Measurements from ENCODE around the gene KRTAP4-9.
"Not testable (repeated sequence)": the region's sequence is repeated elsewhere in the genome, so short reads cannot be mapped to it uniquely, and the experiment has no call there.

Gene KRTAP4-9

GRCh38 chr17:41098042-41098441 is 7.1 kb upstream of the KRTAP4-9 start, which contains the start of gene KRTAP4-8:
Gene KRTAP4-8 (minus strand): TSS chr17:41098142. CDS start chr17:41098084, 58 bp downstream.
- DNase-seq (ENCODE audit: low read depth in 2 of 2), result no peak

GRCh38 chr17:41098481-41098880 is 6.7 kb upstream of the KRTAP4-9 start:
- DNase-seq (ENCODE audit: low read depth in 2 of 2), result no peak

DNA sequence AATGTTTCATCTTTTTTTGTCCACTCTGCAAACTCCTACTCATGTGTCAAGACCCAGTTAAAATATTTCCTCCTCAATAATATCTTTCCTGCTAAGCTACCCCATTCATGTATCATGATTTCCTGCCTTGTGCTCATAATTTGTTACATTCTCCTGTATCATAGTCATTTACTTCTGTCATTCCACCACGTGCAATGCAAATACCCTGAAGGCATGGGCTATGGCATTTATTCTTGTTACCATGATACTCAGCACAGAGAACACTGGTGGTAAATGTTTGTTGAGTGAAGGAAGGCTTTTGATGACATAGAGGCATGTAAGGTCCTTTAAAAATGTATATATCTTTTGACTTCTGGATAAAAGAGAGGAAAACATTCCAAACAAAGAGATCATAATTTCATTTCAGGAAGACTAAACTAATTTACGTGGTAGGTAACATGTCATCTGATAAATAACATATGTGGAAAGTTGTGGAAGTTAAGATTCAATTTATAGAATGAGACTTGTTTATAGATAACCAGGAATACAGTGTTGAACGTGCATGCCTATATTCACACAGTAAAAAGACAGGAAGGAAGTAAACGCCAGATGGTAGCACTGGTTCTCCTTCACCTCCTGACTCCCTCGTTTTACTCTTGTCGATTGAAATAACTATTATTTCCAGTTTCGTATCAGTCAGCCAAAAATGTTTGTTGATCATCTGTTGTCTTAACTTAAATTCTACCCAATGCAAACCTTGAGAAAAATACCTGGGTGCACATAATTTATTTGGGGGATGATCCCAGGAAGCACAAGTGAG is 5.3 kb upstream of the KRTAP4-9 start:
- not testable (repeated sequence) for DNase-seq (ENCODE audit: low read depth in 2 of 2)

DNA sequence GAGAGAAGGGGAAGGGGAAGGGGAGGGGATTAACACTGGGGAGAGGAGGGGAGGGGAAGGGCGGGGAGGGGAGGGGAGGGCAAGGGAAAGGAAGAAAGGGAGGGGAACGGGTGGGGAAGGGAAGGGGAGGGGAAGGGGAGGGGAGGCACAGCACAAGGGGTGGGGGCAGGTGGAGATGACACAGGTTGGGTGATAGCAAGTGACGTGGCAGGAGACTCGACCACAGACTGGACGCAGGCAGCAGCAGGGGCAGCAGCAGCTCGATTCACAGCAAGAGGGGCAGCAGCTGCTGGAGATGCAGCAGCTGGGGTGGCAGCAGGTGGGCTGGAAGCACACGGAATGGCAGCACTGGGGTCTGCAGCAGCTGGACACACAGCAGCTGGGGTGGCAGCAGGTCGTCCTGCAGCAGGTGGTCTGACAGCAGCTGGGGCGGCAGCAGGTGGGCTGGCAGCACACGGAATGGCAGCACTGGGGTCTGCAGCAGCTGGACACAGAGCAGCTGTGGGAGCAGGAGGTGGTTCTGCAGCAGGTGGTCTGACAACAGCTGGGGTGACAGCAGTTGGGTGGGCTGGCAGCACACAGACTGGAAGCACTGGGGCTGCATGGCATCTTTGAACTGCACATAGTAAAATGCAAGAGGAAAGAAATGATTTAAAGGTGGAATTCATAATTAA is 3.5 kb upstream of the KRTAP4-9 start, which contains the start of gene KRTAP4-16:
Gene KRTAP4-16 (minus strand): TSS at position 624 of the 674 bp plus-strand sequence. CDS start 0 bp downstream, at position 624.
- no peak for DNase-seq (ENCODE audit: low read depth in 2 of 2)

DNA sequence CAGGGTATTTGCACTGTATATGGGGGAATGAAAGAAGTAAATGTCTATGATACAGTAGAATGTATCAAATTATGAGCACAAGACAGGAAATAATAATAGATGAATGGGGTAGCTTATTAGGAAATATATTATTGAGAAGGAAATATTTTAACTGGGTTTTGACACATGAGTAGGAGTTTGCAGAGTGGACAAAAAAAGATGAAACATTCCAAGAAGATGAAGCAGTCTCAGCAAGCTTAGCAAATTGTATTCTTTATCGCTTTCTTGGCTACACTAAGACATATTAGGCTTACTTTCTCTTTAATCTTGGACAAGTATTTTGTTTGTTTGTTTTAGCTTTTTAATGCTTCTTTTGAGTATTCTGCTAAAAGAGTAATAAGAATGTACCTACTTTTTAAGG is 1.3 kb upstream of the KRTAP4-9 start:
- DNase-seq (ENCODE audit: low read depth in 2 of 2), result no peak

DNA sequence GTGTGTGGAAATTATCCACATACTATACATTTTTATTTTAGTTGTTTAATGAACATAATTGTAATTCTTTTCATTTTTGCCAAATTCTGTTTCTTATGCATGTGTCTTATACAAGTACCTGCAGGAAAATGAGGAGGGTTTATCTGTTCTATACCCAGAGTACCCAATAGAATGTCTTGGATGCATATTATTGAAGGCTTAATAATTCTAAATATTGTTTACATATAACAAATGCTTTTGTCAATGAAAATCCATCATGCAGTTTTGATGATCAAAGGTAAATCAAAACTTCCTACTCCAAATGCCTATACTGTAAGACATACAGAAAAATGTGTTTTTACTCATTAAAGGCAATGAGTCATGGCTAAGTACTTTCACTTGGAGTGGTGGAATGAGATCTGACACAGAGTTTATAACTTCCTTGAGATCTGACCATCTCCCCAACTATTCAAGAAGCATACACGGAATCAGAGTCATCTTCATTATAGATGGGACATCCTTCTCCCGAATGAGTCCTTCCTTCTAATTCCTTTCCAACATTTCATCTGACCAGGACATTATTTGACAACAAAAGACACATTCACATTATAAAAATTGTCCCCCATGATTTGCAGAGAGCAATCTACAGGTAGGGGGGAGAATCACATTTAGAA is 677 bp upstream of the KRTAP4-9 start:
- not testable (repeated sequence) for DNase-seq (ENCODE audit: low read depth in 2 of 2)

- DNase-seq (ENCODE audit: low read depth in 2 of 2), result no peak
Observed at GRCh38 chr17:41107941-41108450, 2.8 kb downstream of the KRTAP4-9 start.

DNA sequence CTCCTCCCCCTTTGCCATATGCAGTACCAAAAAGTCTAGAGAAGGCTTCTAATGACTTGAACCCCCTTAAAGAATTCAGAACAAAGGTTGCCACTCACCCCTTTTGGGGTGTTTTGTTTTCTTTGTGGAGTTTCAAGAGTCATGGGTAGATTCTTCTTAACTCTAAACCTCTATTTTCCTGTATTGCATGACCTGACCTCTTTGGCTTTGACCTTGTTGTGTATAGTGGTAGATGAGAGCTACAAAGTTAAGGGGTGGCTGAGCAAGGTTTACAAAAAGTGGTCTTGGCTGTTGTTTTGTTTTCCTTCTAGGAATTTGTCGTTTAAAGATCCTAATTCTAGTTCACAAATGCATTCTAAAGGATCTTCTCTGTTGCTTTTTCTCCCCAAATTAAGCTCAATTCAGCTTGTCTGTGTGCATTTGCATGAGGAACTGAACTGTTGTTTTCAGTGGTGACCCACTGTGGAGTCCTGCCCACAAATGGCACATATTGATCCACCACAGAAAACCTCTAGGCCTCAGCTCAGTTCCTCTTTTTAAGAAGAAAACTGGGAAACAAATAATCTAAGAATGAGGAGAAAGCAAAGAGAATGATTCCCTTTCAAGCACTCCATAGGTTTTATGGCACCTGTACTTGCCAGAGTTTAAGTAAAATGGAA is 3.7 kb downstream of the KRTAP4-9 start:
- not testable (repeated sequence) for DNase-seq (ENCODE audit: low read depth in 2 of 2)

GRCh38 chr17:41111151-41111885 is 6.1 kb downstream of the KRTAP4-9 start:
- no peak for DNase-seq (ENCODE audit: low read depth in 2 of 2)

GRCh38 chr17:41116297-41116696 is 11.1 kb downstream of the KRTAP4-9 start:
- DNase-seq (ENCODE audit: low read depth in 2 of 2), result no peak

GRCh38 chr17:41117846-41118386 is 12.7 kb downstream of the KRTAP4-9 start, which contains the start of gene KRTAP4-11:
Gene KRTAP4-11 (minus strand): TSS chr17:41118373. CDS start chr17:41118315, 58 bp downstream.
- DNase-seq (ENCODE audit: low read depth in 2 of 2), result not testable (repeated sequence)

DNA sequence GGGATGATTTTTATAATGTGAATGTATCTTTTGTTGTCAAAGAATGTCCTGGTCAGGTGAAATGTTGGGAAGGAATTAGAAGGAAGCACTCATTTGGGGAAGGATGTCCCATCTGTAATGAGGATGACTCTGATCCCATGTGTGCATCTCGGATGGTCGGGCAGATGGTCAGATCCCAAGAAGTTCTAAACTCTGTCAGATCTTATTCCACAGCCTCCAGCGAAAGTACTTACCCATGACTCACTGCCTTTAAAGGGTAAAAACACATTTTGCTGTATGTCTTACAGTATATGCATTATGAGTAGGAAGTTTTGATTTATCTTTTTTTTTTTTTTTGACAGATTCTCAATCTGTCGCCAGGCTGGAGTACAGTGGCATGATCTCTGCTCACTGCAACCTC is 13.5 kb downstream of the KRTAP4-9 start:
- no peak for DNase-seq (ENCODE audit: low read depth in 2 of 2)

DNA sequence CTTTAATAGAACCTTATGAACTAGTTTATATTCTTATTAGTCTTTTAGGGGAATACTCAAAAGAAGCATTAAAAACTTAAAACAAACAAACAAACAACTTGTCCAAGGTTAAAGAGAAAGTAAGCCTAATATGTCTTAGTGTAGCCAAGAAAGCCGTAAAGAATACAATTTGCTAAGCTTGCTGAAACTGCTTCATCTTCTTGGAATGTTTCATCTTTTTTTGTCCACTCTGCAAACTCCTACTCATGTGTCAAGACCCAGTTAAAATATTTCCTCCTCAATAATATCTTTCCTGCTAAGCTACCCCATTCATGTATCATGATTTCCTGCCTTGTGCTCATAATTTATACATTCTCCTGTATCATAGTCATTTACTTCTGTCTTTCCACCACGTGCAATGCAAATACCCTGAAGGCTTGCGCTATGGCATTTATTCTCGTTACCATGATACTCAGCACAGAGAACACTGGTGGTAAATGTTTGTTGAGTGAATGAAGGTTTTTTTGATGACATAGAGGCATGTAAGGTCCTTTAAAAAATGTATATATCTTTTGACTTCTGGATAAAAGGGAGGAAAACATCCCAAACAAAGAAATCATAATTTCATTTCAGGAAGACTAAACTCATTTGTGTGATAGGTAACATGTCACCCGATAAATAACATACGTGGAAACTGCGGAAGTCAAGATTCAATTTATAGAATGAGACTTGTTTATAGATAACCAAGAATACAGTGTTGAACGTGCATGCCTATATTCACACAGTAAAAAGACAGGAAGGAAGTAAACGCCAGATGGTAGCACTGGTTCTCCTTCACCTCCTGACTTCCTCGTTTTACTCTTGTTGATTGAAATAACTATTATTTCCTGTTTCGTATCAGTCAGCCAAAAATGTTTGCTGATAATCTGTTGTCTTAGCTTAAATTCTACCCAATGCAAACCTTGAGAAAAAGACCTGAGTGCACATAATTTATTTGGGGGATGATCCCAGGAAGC is 14.8 kb downstream of the KRTAP4-9 start:
- not testable (repeated sequence) for DNase-seq (ENCODE audit: low read depth in 2 of 2)

DNA sequence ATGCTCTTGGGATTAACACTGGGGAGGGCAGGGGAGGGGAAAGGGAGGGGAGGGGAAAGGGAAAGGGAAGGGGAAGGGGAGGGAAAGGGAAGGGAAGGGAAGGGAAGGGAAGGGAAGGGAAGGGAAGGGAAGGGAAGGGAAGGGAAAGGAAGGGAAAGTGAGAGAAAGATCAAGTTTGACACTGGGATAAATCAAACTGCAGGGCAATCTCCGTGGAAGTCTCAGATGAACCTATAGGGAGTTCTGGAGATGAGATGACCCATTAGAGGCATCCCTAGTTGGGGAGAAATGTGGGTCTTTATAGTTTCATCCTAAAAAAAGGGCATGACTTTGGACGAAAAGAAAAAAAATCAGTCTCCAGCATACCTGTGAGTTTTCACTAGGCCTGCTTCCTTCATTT is 16.6 kb downstream of the KRTAP4-9 start:
- DNase-seq (ENCODE audit: low read depth in 2 of 2), result no peak

DNA sequence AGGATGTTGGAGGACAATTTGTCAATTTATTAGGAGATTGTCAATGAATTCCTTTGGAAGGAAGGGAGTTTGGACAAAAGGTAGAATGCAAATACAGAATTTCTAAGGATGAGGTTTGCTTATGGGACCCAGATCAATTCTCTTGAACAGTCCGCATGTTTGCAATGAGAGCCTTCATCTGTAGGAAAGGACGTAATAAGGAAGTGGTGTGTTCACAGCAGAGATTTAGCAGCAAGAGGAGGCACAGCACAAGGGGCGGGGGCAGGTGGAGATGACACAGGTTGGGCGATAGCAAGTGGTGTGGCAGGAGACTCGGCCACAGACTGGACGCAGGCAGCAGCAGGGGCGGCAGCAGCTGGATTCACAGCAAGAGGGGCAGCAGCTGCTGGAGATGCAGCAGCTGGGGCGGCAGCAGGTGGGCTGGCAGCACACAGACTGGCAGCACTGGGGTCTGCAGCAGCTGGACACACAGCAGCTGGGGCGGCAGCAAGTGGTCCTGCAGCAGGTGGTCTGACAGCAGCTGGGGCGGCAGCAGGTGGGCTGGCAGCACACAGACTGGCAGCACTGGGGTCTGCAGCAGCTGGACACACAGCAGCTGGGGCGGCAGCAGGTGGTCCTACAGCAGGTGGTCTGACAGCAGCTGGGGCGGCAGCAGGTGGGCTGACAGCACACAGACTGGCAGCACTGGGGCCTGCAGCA is 18.3 kb downstream of the KRTAP4-9 start:
- not testable (repeated sequence) for DNase-seq (ENCODE audit: low read depth in 2 of 2)

DNA sequence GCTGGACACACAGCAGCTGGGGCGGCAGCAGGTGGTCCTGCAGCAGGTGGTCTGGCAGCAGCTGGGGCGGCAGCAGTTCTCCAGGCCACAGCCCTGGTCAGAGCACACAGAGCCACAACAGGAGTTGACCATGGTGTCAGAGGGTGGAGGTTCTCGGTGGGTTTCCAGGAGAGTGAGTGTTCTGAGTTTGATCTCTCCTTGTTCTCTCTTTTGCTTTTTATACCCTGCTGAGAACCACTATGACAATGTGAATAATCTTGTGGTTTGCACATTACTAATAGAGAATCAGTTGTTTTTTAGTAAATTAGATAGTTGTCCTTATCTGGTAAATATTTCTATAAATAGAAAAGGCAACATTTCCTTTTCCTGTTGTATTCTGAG is 18.8 kb downstream of the KRTAP4-9 start, which contains the start of gene KRTAP4-12:
Gene KRTAP4-12 (minus strand): TSS at position 192 of the 381 bp plus-strand sequence. CDS start 60 bp downstream, at position 132.
- not testable (repeated sequence) for DNase-seq (ENCODE audit: low read depth in 2 of 2)

- no peak for DNase-seq (ENCODE audit: low read depth in 2 of 2)
Observed at GRCh38 chr17:41125064-41125463, 19.9 kb downstream of the KRTAP4-9 start.

DNA sequence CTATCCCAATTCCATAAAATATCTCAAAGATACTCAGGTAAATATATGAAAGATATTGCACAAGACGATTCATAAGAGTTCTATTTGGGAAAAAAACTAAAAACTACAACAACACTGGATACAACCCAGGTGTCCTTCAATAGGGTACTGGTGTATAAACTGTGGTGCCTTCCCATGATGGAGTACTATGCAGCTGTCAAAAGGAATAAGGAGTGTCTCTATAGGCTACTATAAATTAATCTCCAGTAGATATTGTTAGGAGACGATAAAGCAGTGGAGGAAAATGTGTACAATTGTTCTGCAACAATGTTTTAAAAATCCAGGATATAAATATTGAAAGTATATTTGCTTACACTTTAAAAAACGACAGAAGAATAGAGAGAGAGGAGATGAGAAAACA is 21.2 kb downstream of the KRTAP4-9 start:
- DNase-seq (ENCODE audit: low read depth in 2 of 2), result no peak
